Suprapubic skin (tissue), 3 donors: ENCODE results near the gene CHM.
"Not testable (repeated sequence)": the region's sequence is repeated elsewhere in the genome, so short reads cannot be mapped to it uniquely, and the experiment has no call there.

Experiments
- CTCF ChIP-seq, 2 donors: fragments of 200-600 bp in 1 of 2; fragments of 450-650 bp in 1 of 2; sonication (generic) in 1 of 2; IDR thresholded peaks; one replicate each; pipeline ENCODE4 v1.5.1; 2016 to 2019; ENCODE audit warnings: antibody characterized with exemption in 2 of 2, mild to moderate bottlenecking in 1 of 2, moderate library complexity in 1 of 2
- EP300 ChIP-seq: sonication (generic); formaldehyde crosslinking; IDR thresholded peaks from one replicate; pipeline ENCODE4 v1.6.1; 2017; ENCODE audit warnings: antibody characterized with exemption
- POLR2A ChIP-seq, 2 donors: fragments of 450-650 bp; IDR thresholded peaks; one replicate each; pipeline ENCODE4 v1.6.1; 2017; ENCODE audit warnings: antibody characterized with exemption in 2 of 2, mild to moderate bottlenecking in 2 of 2, moderate library complexity in 2 of 2

GRCh38 chrX:85972351-85972750, 75.0 kb downstream of the CHM start:
- TF ChIP-seq CTCF (IDR thresholded peaks at IDR 0.05); POLR2A (IDR thresholded peaks at IDR 0.05); EP300: not testable (repeated sequence)
